Hepatocyte (in vitro differentiated cells): ENCODE data around the gene SMG7.

Experiments used
- CTCF ChIP-seq: fragments of 200-600 bp; sonication (generic); IDR thresholded peaks from 2 replicates; pipeline ENCODE4 v1.5.1; 2016; ENCODE audit warnings: antibody characterized with exemption, mild to moderate bottlenecking; ENCODE audit not compliant: poor library complexity
- EZH2 ChIP-seq: fragments of 200-600 bp; sonication (generic); IDR thresholded peaks from 2 replicates; pipeline ENCODE4 v1.6.1; 2016; ENCODE audit warnings: antibody characterized with exemption, mild to moderate bottlenecking, borderline replicate concordance
- EZH2phosphoT487 ChIP-seq: fragments of 200-600 bp; sonication (generic); IDR thresholded peaks from one replicate; pipeline ENCODE4 v1.6.1; 2018; ENCODE audit warnings: antibody characterized with exemption, mild to moderate bottlenecking, low read depth, moderate library complexity; ENCODE audit not compliant: unreplicated experiment, severe bottlenecking

GRCh38 chr1:183431840-183432547, 40.3 kb upstream of the SMG7 start:
- TF ChIP-seq CTCF (no peak), EZH2 (no peak), EZH2phosphoT487 (no peak)
